K562 (cell line): Measurements from ENCODE around the gene SDCCAG8. TPM values are rescaled to one million over a fixed set of nuclear protein-coding genes. Genes with fewer than 3 reads are reported as not detected.

ENCODE experiments used
- ARHGAP35 ChIP-seq: fragments of 450-650 bp; IDR thresholded peaks from 2 replicates; pipeline ENCODE4 v1.6.1; 2018; ENCODE audit not compliant: partially characterized antibody
- FOXK1 ChIP-seq: sonication (generic); formaldehyde crosslinking; IDR thresholded peaks from 2 replicates; pipeline ENCODE4 v1.8.0; 2022; ENCODE audit warnings: missing genetic modification reagents, mild to moderate bottlenecking, borderline replicate concordance
- HDAC6 ChIP-seq: IDR thresholded peaks from 2 replicates; pipeline ENCODE4 v1.6.1; 2012; ENCODE audit warnings: low read depth, mild to moderate bottlenecking, control low read depth, inconsistent platforms, low read length, moderate library complexity
- KDM5B ChIP-seq: fragments of 200-600 bp; sonication (generic); IDR thresholded peaks from 2 replicates; pipeline ENCODE4 v1.6.1; 2012; ENCODE audit warnings: low read depth, mild to moderate bottlenecking, moderate library complexity, low read length, control low read depth, inconsistent platforms; ENCODE audit not compliant: insufficient replicate concordance
- MAFG ChIP-seq: fragments of 450-650 bp; conservative IDR thresholded peaks from 2 replicates; pipeline ENCODE4 v1.6.1; 2016; ENCODE audit warnings: missing genetic modification characterization, missing compliant biosample characterization
- MEIS2 ChIP-seq: fragments of 450-650 bp; IDR thresholded peaks from 2 replicates; pipeline ENCODE4 v1.6.1; 2014; ENCODE audit warnings: mild to moderate bottlenecking; ENCODE audit not compliant: partially characterized antibody
- MXI1 ChIP-seq: IDR thresholded peaks from 2 replicates; pipeline ENCODE4 v1.6.1; 2011; ENCODE audit warnings: low read depth, mild to moderate bottlenecking, improper control_type of control experiment, low read length
- SETDB1 ChIP-seq: IDR thresholded peaks from one replicate; pipeline ENCODE4 v1.6.1; 2012; ENCODE audit warnings: low read length, control low read depth, inconsistent platforms
- SP1 ChIP-seq: sonication (generic); formaldehyde crosslinking; IDR thresholded peaks from 2 replicates; pipeline ENCODE4 v1.8.1; 2022; ENCODE audit warnings: mild to moderate bottlenecking, missing genetic modification reagents
- SPI1 ChIP-seq: IDR thresholded peaks from 2 replicates; pipeline ENCODE4 v1.6.1; 2011; ENCODE audit warnings: low read depth, low read length, control low read depth, borderline replicate concordance
- ZC3H4 ChIP-seq: sonication (generic); formaldehyde crosslinking; IDR thresholded peaks from 2 replicates; pipeline ENCODE4 v1.9.0; 2021; ENCODE audit warnings: missing genetic modification reagents, borderline replicate concordance
- ZNF282 ChIP-seq: sonication (generic); formaldehyde crosslinking; IDR thresholded peaks from 2 replicates; pipeline ENCODE4 v1.8.1; 2023; ENCODE audit warnings: missing genetic modification reagents
- ZNF780A ChIP-seq: fragments of 250-450 bp; sonication (Bioruptor Pico); IDR thresholded peaks from 2 replicates; pipeline ENCODE4 v1.5.0; 2021; ENCODE audit warnings: mild to moderate bottlenecking
- polyA plus RNA-seq, 8 experiments: library from polyadenylated mRNA; depleted of rRNA in 4 of 8; stranded (reverse) in 5 of 8; unstranded in 3 of 8; fragments of >200 nt; fragmentation: Nextera tagmentation in 2 of 8; fragmentation: Illumina TruSeq in 1 of 8; extraction: Ambion mirVana in 2 of 8; extraction: Trizol in 1 of 8; gene quantifications; 2 replicates each; pipeline versions ENCODE4 v1.2.1 to v1.2.3, GENCODE V29; 2011 to 2014; ENCODE audit warnings: inconsistent platforms in 1 of 8, missing spikeins in 1 of 8
- total RNA-seq, 7 experiments: library from RNA; depleted of rRNA in 6 of 7; stranded (reverse); fragments of >200 nt in 6 of 7; fragmentation: Illumina TruSeq in 2 of 7; extraction: Trizol in 2 of 7; gene quantifications; 2 replicates each; pipeline versions ENCODE4 v1.2.1 to v1.2.3, GENCODE V29; 2011 to 2021; ENCODE audit warnings: low replicate concordance in 1 of 7
- TF ChIP-seq, protein P1 (sequence below), 2 experiments: IDR thresholded peaks; 2 replicates each; pipeline ENCODE4 v1.6.1; 2011; ENCODE audit warnings: borderline replicate concordance in 1 of 2, control low read depth in 1 of 2, low read depth in 1 of 2, low read length in 1 of 2, mild to moderate bottlenecking in 1 of 2, mixed read lengths in 1 of 2, moderate library complexity in 1 of 2; ENCODE audit not compliant: insufficient read depth in 1 of 2, insufficient read length in 1 of 2, poor library complexity in 1 of 2, severe bottlenecking in 1 of 2; ENCODE audit errors: extremely low read depth in 1 of 2
- TF ChIP-seq, protein P2 (sequence below): fragments of 450-650 bp; IDR thresholded peaks from one replicate; pipeline ENCODE4 v1.6.1; 2018; ENCODE audit warnings: mild to moderate bottlenecking, moderate library complexity; ENCODE audit not compliant: partially characterized antibody
- TF ChIP-seq, protein P3 (sequence below): fragments of 450-650 bp; formaldehyde crosslinking; IDR thresholded peaks from 2 replicates; pipeline ENCODE4 v1.4.0; 2020; ENCODE audit warnings: mild to moderate bottlenecking, moderate library complexity
- TF ChIP-seq, protein P4 (sequence below): fragments of 450-650 bp; formaldehyde crosslinking; IDR thresholded peaks from 2 replicates; pipeline ENCODE4 v1.4.0; 2022; ENCODE audit warnings: missing genetic modification characterization

The SDCCAG8 gene
- total and polyA plus RNA-seq, 9 of the 15 experiments (the other 6 are each of a cell fraction or from before 2014, with no cell fraction given) = 17.9 to 36.7 (median 25.4) TPM

DNA sequence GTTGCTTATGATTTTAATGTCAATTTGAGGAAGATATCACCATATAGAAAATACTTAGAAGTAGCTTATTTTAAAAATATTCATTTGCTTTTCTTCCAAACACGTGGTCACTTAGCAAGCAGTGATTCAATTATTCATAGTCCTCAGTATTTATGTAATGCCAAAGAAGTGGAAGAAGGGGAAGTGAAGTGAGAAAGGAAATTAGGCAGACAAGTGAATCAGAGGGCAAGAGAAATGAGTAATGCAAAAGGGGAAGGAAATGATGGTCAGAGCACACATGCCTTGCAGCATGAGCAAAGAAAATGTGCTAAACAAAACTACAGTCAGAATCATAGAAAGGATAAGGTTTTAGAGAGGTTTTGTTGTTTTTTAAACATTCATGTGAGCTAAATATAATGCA is 31.8 kb downstream of the SDCCAG8 start (continued):
- TF ChIP-seq, protein P1, sequence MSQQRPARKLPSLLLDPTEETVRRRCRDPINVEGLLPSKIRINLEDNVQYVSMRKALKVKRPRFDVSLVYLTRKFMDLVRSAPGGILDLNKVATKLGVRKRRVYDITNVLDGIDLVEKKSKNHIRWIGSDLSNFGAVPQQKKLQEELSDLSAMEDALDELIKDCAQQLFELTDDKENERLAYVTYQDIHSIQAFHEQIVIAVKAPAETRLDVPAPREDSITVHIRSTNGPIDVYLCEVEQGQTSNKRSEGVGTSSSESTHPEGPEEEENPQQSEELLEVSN (IDR thresholded peaks at IDR 0.05; ENCODE audit: borderline replicate concordance in 1 of 2, extremely low read depth in 1 of 2, insufficient read depth in 1 of 2, insufficient read length in 1 of 2, low read depth in 1 of 2, low read length in 1 of 2, poor library complexity in 1 of 2, severe bottlenecking in 1 of 2) = no peak
- TF ChIP-seq MXI1 (no peak), ZC3H4 (no peak), MAFG (tag) (no peak), ZNF282 (CRISPR knock-in tag) (no peak), KDM5B (no peak), SETDB1 (no peak), SPI1 (peak; percentile 51; the same call in 1 of the 2 replicates), ARHGAP35 (no peak), ZNF780A (CRISPR knock-in tag) (no peak), HDAC6 (no peak), SP1 (CRISPR knock-in tag) (no peak), MEIS2 (peak; percentile 9), FOXK1 (CRISPR knock-in tag) (no peak)
- TF ChIP-seq, protein P2, sequence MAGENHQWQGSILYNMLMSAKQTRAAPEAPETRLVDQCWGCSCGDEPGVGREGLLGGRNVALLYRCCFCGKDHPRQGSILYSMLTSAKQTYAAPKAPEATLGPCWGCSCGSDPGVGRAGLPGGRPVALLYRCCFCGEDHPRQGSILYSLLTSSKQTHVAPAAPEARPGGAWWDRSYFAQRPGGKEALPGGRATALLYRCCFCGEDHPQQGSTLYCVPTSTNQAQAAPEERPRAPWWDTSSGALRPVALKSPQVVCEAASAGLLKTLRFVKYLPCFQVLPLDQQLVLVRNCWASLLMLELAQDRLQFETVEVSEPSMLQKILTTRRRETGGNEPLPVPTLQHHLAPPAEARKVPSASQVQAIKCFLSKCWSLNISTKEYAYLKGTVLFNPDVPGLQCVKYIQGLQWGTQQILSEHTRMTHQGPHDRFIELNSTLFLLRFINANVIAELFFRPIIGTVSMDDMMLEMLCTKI = no peak
- TF ChIP-seq, protein P3, sequence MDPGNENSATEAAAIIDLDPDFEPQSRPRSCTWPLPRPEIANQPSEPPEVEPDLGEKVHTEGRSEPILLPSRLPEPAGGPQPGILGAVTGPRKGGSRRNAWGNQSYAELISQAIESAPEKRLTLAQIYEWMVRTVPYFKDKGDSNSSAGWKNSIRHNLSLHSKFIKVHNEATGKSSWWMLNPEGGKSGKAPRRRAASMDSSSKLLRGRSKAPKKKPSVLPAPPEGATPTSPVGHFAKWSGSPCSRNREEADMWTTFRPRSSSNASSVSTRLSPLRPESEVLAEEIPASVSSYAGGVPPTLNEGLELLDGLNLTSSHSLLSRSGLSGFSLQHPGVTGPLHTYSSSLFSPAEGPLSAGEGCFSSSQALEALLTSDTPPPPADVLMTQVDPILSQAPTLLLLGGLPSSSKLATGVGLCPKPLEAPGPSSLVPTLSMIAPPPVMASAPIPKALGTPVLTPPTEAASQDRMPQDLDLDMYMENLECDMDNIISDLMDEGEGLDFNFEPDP (CRISPR knock-in tag) = no peak
- TF ChIP-seq, protein P4, sequence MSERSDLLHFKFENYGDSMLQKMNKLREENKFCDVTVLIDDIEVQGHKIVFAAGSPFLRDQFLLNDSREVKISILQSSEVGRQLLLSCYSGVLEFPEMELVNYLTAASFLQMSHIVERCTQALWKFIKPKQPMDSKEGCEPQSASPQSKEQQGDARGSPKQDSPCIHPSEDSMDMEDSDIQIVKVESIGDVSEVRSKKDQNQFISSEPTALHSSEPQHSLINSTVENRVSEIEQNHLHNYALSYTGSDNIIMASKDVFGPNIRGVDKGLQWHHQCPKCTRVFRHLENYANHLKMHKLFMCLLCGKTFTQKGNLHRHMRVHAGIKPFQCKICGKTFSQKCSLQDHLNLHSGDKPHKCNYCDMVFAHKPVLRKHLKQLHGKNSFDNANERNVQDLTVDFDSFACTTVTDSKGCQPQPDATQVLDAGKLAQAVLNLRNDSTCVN (CRISPR knock-in tag) = no peak
